ENCODE measurements around the gene PILRB. TPM values are rescaled to one million over a fixed set of nuclear protein-coding genes. Genes with fewer than 3 reads are reported as not detected.
A peak's percentile ranks its signal among the peaks of the same experiment; 100 is the strongest.

The PILRB gene
- polyA plus RNA-seq, 3 donors: 1.7 to 62.6 (median 2.2) TPM

DNA sequence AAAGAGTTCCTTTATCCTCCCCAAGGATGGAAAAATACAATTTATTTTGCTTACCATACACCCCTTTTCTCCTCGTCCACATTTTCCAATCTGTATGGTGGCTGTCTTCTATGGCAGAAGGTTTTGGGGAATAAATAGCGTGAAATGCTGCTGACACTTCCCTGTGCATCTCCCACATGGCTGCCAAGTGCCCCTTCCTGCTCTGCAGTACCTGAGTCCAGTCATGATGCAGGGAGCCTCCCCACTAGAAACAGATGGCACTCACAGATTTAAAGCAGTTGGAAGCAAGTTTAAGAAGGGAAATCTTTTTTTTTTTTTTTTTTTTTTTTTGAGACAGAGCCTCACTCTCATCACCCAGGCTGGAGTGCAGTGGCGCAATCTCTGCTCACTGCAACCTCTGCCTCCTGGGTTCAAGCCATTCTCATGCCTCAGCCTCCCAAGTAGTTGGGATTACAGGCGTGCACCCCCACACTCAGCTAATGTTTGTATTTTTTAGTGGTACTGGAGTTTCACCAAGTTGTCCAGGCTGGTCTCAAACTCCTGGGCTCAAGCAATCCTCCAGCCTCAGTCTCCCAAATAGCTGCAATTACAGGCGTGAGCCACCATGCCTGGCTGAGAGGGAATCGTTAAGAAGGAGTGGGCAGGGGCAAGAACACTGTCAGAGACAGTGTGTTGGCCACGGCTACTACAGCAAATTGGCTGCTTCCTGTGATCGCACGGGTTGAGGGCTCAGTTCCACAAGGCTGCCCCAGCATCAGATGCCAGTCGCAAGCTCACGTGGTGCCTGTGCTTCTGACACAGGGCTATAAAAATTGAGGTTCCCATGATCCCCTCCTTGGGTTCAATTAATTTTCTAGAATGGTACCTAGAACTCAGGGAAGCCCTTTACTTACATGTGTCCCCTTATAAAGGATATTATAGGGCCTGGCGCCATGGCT is 10.0 kb downstream of the PILRB start:
- Histone ChIP-seq H3K79me2 (ENCODE audit: insufficient read depth, low read length) (peaks cover 46% of the 10 kb centered on the region), H2AFZ (ENCODE audit: insufficient read depth, low read depth, low read length, poor library complexity, severe bottlenecking) (no peak overlapping the region), H3K4me3 (replicated peaks in 1 of 3; ENCODE audit: low read depth in 2 of 3, low read length in 3 of 3) (peak overlapping the region in 1 of 3 experiments; percentile 43), H3K4me1 (ENCODE audit: control insufficient read depth in 1 of 2, insufficient read depth in 2 of 2, low read length in 2 of 2) (peaks cover 83 to 85% of the 10 kb centered on the region in 2 donors), H3K36me3 (replicated peaks in 1 of 2; ENCODE audit: control insufficient read depth in 1 of 2, insufficient read depth in 2 of 2, low read length in 2 of 2) (peaks cover 3 to 10% of the 10 kb centered on the region in 2 donors), H3K9me3 (replicated peaks in 1 of 2; ENCODE audit: control insufficient read depth in 1 of 2, insufficient read depth in 1 of 2, low read length in 2 of 2) (no peaks in the 10 kb centered on the region), H4K20me1 (ENCODE audit: insufficient read depth, low read length) (no peaks in the 10 kb centered on the region), H3K27me3 (ENCODE audit: control insufficient read depth in 2 of 2, insufficient read depth in 2 of 2, low read length in 2 of 2) (no peaks in the 10 kb centered on the region), H3K9ac (ENCODE audit: insufficient read depth, low read length, poor library complexity, severe bottlenecking) (peak overlapping the region; percentile 55), H3K27ac (ENCODE audit: low read depth in 1 of 2, low read length in 2 of 2) (peak overlapping the region; percentile 98 to 99), H3K4me2 (replicated peaks; ENCODE audit: extremely low read depth, low read length, poor library complexity, severe bottlenecking) (peak overlapping the region; percentile 29)
- 33% methylated on average over 8 of the region's 12 CpGs for WGBS (ENCODE audit: insufficient coverage)
- H3K27me3 Mint-ChIP-seq (ENCODE audit: low read depth in 3 of 3): peaks cover 0 to 5% (median 0%) of the 10 kb centered on the region in 3 donors
- intact Hi-C loops (cut with micrococcal nuclease): no loop called here
- DNase-seq: peak in 2 of 3 donors; percentile 51 to 64
- peak overlapping the region in 1 of 2 donors; percentile 35 for H3K4me3 Mint-ChIP-seq
- no peaks in the 10 kb centered on the region for H3K9me3 Mint-ChIP-seq
- H3K36me3 Mint-ChIP-seq: peaks cover 16 to 21% of the 10 kb centered on the region in 2 donors
- H3K27ac Mint-ChIP-seq: peak overlapping the region; percentile 99 to 100 (median 99)
- peaks cover 85% of the 10 kb centered on the region for H3K4me1 Mint-ChIP-seq
- TF ChIP-seq, protein P1, sequence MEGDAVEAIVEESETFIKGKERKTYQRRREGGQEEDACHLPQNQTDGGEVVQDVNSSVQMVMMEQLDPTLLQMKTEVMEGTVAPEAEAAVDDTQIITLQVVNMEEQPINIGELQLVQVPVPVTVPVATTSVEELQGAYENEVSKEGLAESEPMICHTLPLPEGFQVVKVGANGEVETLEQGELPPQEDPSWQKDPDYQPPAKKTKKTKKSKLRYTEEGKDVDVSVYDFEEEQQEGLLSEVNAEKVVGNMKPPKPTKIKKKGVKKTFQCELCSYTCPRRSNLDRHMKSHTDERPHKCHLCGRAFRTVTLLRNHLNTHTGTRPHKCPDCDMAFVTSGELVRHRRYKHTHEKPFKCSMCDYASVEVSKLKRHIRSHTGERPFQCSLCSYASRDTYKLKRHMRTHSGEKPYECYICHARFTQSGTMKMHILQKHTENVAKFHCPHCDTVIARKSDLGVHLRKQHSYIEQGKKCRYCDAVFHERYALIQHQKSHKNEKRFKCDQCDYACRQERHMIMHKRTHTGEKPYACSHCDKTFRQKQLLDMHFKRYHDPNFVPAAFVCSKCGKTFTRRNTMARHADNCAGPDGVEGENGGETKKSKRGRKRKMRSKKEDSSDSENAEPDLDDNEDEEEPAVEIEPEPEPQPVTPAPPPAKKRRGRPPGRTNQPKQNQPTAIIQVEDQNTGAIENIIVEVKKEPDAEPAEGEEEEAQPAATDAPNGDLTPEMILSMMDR (IDR thresholded peaks at IDR 0.05): no peak

DNA sequence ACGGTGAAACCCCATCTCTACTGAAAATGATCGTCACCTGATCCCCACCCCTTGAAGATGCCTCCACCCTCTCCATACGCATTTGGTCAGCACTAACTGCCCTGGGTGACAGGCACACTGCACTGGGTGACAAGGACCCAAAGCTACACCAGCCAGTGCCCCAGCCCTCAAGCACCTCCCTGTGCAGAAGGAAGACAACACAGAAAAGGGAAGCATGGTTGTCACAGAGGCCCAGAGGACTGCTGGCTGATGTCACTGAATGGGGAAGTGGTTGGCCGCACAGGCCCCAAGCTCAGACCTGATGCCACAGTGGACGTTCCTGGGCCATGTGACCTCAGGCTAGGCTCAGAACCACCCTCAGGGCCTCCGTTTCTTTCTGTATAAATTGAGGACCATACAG is 11.2 kb downstream of the PILRB start:
- WGBS (ENCODE audit: insufficient coverage): 0% methylated on average over 5 of the region's 6 CpGs
- H3K4me1 Mint-ChIP-seq: peaks cover 89% of the 10 kb centered on the region
- Histone ChIP-seq H3K4me2 (replicated peaks; ENCODE audit: extremely low read depth, low read length, poor library complexity, severe bottlenecking) (peak overlapping the region; percentile 24), H3K9ac (ENCODE audit: insufficient read depth, low read length, poor library complexity, severe bottlenecking) (peak overlapping the region; percentile 71), H4K20me1 (ENCODE audit: insufficient read depth, low read length) (no peaks in the 10 kb centered on the region), H3K27me3 (ENCODE audit: control insufficient read depth in 2 of 2, insufficient read depth in 2 of 2, low read length in 2 of 2) (no peaks in the 10 kb centered on the region), H3K4me3 (replicated peaks in 1 of 3; ENCODE audit: low read depth in 2 of 3, low read length in 3 of 3) (peak overlapping the region in 1 of 3 experiments; percentile 43), H3K4me1 (ENCODE audit: control insufficient read depth in 1 of 2, insufficient read depth in 2 of 2, low read length in 2 of 2) (peaks cover 90 to 95% of the 10 kb centered on the region in 2 donors), H3K79me2 (ENCODE audit: insufficient read depth, low read length) (peaks cover 57% of the 10 kb centered on the region), H3K36me3 (replicated peaks in 1 of 2; ENCODE audit: control insufficient read depth in 1 of 2, insufficient read depth in 2 of 2, low read length in 2 of 2) (peaks cover 0 to 3% of the 10 kb centered on the region in 2 donors), H3K27ac (ENCODE audit: low read depth in 1 of 2, low read length in 2 of 2) (peak overlapping the region; percentile 98 to 99), H2AFZ (ENCODE audit: insufficient read depth, low read depth, low read length, poor library complexity, severe bottlenecking) (no peak overlapping the region), H3K9me3 (replicated peaks in 1 of 2; ENCODE audit: control insufficient read depth in 1 of 2, insufficient read depth in 1 of 2, low read length in 2 of 2) (no peaks in the 10 kb centered on the region)
- peaks cover 9 to 12% of the 10 kb centered on the region in 2 donors for H3K36me3 Mint-ChIP-seq
- no peaks in the 10 kb centered on the region for H3K9me3 Mint-ChIP-seq
- TF ChIP-seq, protein P1 (IDR thresholded peaks at IDR 0.05): no peak
- DNase-seq: peak; percentile 98 to 100 (median 98)
- H3K4me3 Mint-ChIP-seq: peak overlapping the region in 1 of 2 donors; percentile 30
- intact Hi-C loops (cut with micrococcal nuclease): no loop called here
- H3K27me3 Mint-ChIP-seq (ENCODE audit: low read depth in 3 of 3): peaks cover 0 to 5% (median 0%) of the 10 kb centered on the region in 3 donors
- H3K27ac Mint-ChIP-seq: peak overlapping the region; percentile 99 to 100 (median 99)
